H1 (cell line): ENCODE measurements around the gene SSR2. TPM values are rescaled to one million over a fixed set of nuclear protein-coding genes. Genes with fewer than 3 reads are reported as not detected.
A peak's percentile ranks its signal among the peaks of the same experiment; 100 is the strongest.

Experiments used
- CTCF ChIA-PET: fragments of 300-600 bp; sonication (Branson Sonifier 250); formaldehyde crosslinking; loops from one replicate; lab custom pipeline; 2021; ENCODE audit not compliant: partially characterized antibody; lab: Charles Lee
- POLR2A ChIA-PET: fragments of 300-600 bp; sonication (Branson Sonifier 250); formaldehyde crosslinking; loops from one replicate; lab custom pipeline; 2021; ENCODE audit warnings: inconsistent platforms; ENCODE audit not compliant: partially characterized antibody; lab: Charles Lee
- DNase-seq, 2 experiments: peaks; one replicate each; pipeline versions ENCODE4 v3.0.0 to v3.0.0-alpha.2; 2010 to 2022; ENCODE audit warnings: low spot score in 2 of 2, low read depth in 1 of 2, mixed read lengths in 1 of 2
- FAIRE-seq: peaks from 2 replicates; lab custom pipeline; 2011; peaks lifted over from hg19 to GRCh38; lab: Jason Lieb, UNC
- H2AFZ ChIP-seq: 2 replicates; pipeline ENCODE4 v1.8.1; 2012; ENCODE audit warnings: low read length, inconsistent platforms
- H2AK5ac ChIP-seq: 2 replicates; pipeline ENCODE4 v1.6.1; 2013; ENCODE audit warnings: low read depth, low read length
- H2BK120ac ChIP-seq: replicated peaks from 2 replicates; pipeline ENCODE3; 2013; ENCODE audit warnings: low read depth, low read length, inconsistent platforms
- H2BK12ac ChIP-seq: 2 replicates; pipeline ENCODE4 v1.6.1; 2013; ENCODE audit warnings: low read depth, low read length
- H2BK15ac ChIP-seq: 2 replicates; pipeline ENCODE4 v1.6.1; 2013; ENCODE audit warnings: low read length
- H2BK20ac ChIP-seq: 2 replicates; pipeline ENCODE4 v1.6.1; 2013; ENCODE audit warnings: low read length
- H2BK5ac ChIP-seq: 2 replicates; pipeline ENCODE4 v1.6.1; 2013; ENCODE audit warnings: low read depth, low read length
- H3K14ac ChIP-seq: 2 replicates; pipeline ENCODE4 v1.6.1; 2013; ENCODE audit warnings: inconsistent platforms; ENCODE audit not compliant: insufficient read length
- H3K18ac ChIP-seq: 2 replicates; pipeline ENCODE4 v1.6.1; 2013; ENCODE audit warnings: low read length; ENCODE audit errors: extremely low read depth
- H3K23ac ChIP-seq: 2 replicates; pipeline ENCODE4 v1.6.1; 2013; ENCODE audit warnings: inconsistent platforms; ENCODE audit not compliant: insufficient read length
- H3K23me2 ChIP-seq: 2 replicates; pipeline ENCODE4 v1.6.1; 2013; ENCODE audit warnings: low read depth, low read length
- H3K27ac ChIP-seq: 2 replicates; pipeline ENCODE4 v1.6.1; 2011; ENCODE audit warnings: low read depth, low read length, inconsistent platforms
- H3K27me3 ChIP-seq, 4 experiments: replicated peaks in 1 of 4; 1 replicate in 1 of 4; 2 replicates in 3 of 4; pipeline versions ENCODE4 v1.6.1 to v1.8.1; 2011 to 2013; ENCODE audit warnings: low read length in 3 of 4, mild to moderate bottlenecking in 3 of 4, inconsistent platforms in 2 of 4, mixed read lengths in 2 of 4, moderate library complexity in 1 of 4; ENCODE audit not compliant: control insufficient read depth in 3 of 4, insufficient read depth in 3 of 4; ENCODE audit errors: extremely low read depth in 1 of 4
- H3K36me3 ChIP-seq, 4 experiments: 2 replicates each; pipeline versions ENCODE4 v1.6.1 to v1.8.1; 2011 to 2013; ENCODE audit warnings: mild to moderate bottlenecking in 4 of 4, low read length in 3 of 4, moderate library complexity in 2 of 4, control low read depth in 1 of 4, inconsistent platforms in 1 of 4; ENCODE audit not compliant: insufficient read depth in 4 of 4, control insufficient read depth in 2 of 4
- H3K4ac ChIP-seq: replicated peaks from 2 replicates; pipeline ENCODE3; 2013; ENCODE audit warnings: low read length, low read depth, mixed read lengths, inconsistent platforms; ENCODE audit not compliant: insufficient read length
- H3K4me1 ChIP-seq, 4 experiments: replicated peaks in 1 of 4; 1 replicate in 1 of 4; 2 replicates in 3 of 4; pipeline versions ENCODE4 v1.6.1 to v1.8.1; 2011 to 2013; ENCODE audit warnings: low read length in 3 of 4, inconsistent platforms in 2 of 4, mixed read lengths in 1 of 4; ENCODE audit not compliant: insufficient read depth in 4 of 4, control insufficient read depth in 3 of 4
- H3K4me2 ChIP-seq, 2 experiments: 2 replicates each; pipeline versions ENCODE4 v1.6.1 to v1.8.1; 2011 to 2013; ENCODE audit warnings: low read depth in 2 of 2, low read length in 2 of 2, control low read depth in 1 of 2, inconsistent platforms in 1 of 2, mild to moderate bottlenecking in 1 of 2; ENCODE audit not compliant: insufficient read depth in 1 of 2
- H3K4me3 ChIP-seq, 4 experiments: fragments of 200-600, 300-600 bp in 1 of 4; sonication (generic), shearing (Covaris generic), sonication (Bioruptor Twin) in 1 of 4; 2 replicates each; pipeline versions ENCODE4 v1.5.1 to v1.8.1; 2011 to 2016; ENCODE audit warnings: low read length in 4 of 4, low read depth in 3 of 4, control low read depth in 2 of 4, inconsistent platforms in 2 of 4, mild to moderate bottlenecking in 2 of 4, mixed read lengths in 1 of 4, moderate library complexity in 1 of 4; ENCODE audit not compliant: insufficient read depth in 2 of 4; ENCODE audit errors: extremely low read depth in 1 of 4
- H3K56ac ChIP-seq: replicated peaks from 2 replicates; pipeline ENCODE3; 2013; ENCODE audit warnings: low read depth, mild to moderate bottlenecking, mixed read lengths, low read length, inconsistent platforms; ENCODE audit not compliant: insufficient read length
- H3K79me1 ChIP-seq: 2 replicates; pipeline ENCODE4 v1.6.1; 2013; ENCODE audit warnings: low read depth, low read length, control low read depth
- H3K79me2 ChIP-seq, 2 experiments: 2 replicates each; pipeline versions ENCODE4 v1.6.1 to v1.8.1; 2012 to 2013; ENCODE audit warnings: low read length in 2 of 2, mild to moderate bottlenecking in 2 of 2, inconsistent platforms in 1 of 2; ENCODE audit not compliant: insufficient read depth in 2 of 2, control insufficient read depth in 1 of 2
- H3K9ac ChIP-seq, 4 experiments: replicated peaks in 1 of 4; 1 replicate in 1 of 4; 2 replicates in 3 of 4; pipeline versions ENCODE4 v1.6.1 to v1.8.1; 2011 to 2013; ENCODE audit warnings: low read depth in 3 of 4, low read length in 3 of 4, control low read depth in 2 of 4, mild to moderate bottlenecking in 2 of 4, moderate library complexity in 2 of 4, inconsistent platforms in 1 of 4; ENCODE audit errors: extremely low read depth in 1 of 4
- H3K9me3 ChIP-seq, 2 experiments: 2 replicates each; pipeline versions ENCODE4 v1.6.1 to v1.8.1; 2012 to 2013; ENCODE audit warnings: mild to moderate bottlenecking in 2 of 2, moderate library complexity in 2 of 2, control low read depth in 1 of 2, inconsistent platforms in 1 of 2, low read depth in 1 of 2, low read length in 1 of 2, mixed read lengths in 1 of 2; ENCODE audit not compliant: insufficient read depth in 2 of 2
- H4K20me1 ChIP-seq, 2 experiments: replicated peaks in 1 of 2; 2 replicates each; pipeline versions ENCODE3 to v1.8.1; 2011 to 2013; ENCODE audit warnings: inconsistent platforms in 2 of 2, low read length in 2 of 2, mild to moderate bottlenecking in 1 of 2; ENCODE audit not compliant: insufficient read depth in 2 of 2, control insufficient read depth in 1 of 2
- H4K5ac ChIP-seq: 2 replicates; pipeline ENCODE4 v1.6.1; 2013; ENCODE audit warnings: low read length, low read depth, mixed read lengths, inconsistent platforms; ENCODE audit not compliant: insufficient read length
- H4K8ac ChIP-seq: 2 replicates; pipeline ENCODE4 v1.8.0; 2013; ENCODE audit warnings: mild to moderate bottlenecking, moderate library complexity, low read length, inconsistent platforms; ENCODE audit not compliant: insufficient read depth; ENCODE audit errors: extremely low read depth
- H4K91ac ChIP-seq: replicated peaks from 2 replicates; pipeline ENCODE3; 2013; ENCODE audit warnings: low read length, mixed read lengths, inconsistent platforms; ENCODE audit not compliant: insufficient read length
- MAFK ChIP-seq: IDR thresholded peaks from 2 replicates; pipeline ENCODE4 v1.6.1; 2012; ENCODE audit warnings: low read depth, mild to moderate bottlenecking, improper control_type of control experiment, low read length
- PHF8 ChIP-seq: fragments of 200-600 bp; sonication (generic); conservative IDR thresholded peaks from 2 replicates; pipeline ENCODE4 v1.7.1; 2012; ENCODE audit warnings: low read depth, mild to moderate bottlenecking, inconsistent platforms, low read length, moderate library complexity
- SAP30 ChIP-seq: fragments of 300-600 bp; sonication (generic); IDR thresholded peaks from 2 replicates; pipeline ENCODE4 v1.7.1; 2012; ENCODE audit warnings: low read length, moderate library complexity, mild to moderate bottlenecking, inconsistent platforms; ENCODE audit not compliant: insufficient read depth, insufficient replicate concordance
- TAF1 ChIP-seq: IDR thresholded peaks from 2 replicates; pipeline ENCODE4 v1.6.1; 2011; ENCODE audit warnings: mild to moderate bottlenecking, low read depth, low read length
- WGBS, 2 experiments: shearing (Covaris generic) in 1 of 2; methylation state at CpG; one replicate each; pipeline versions ENCODE4 v1.1.6 to v1.1.7; 2013 to 2015; ENCODE audit warnings: low lambda C conversion rate in 2 of 2, mixed read lengths in 2 of 2, inconsistent platforms in 1 of 2, low coverage in 1 of 2, missing lambda C conversion rate in 1 of 2; ENCODE audit not compliant: insufficient replicate concordance in 2 of 2, insufficient coverage in 1 of 2, insufficient read length in 1 of 2; ENCODE audit errors: extremely low coverage in 1 of 2, missing lambda C conversion rate in 1 of 2; 5-methylcytosine and 5-hydroxymethylcytosine counted together
- polyA plus RNA-seq, 7 experiments: library from polyadenylated mRNA; depleted of rRNA in 3 of 7; stranded (reverse) in 5 of 7; unstranded in 2 of 7; fragments of >200 nt in 5 of 7; fragments of 200-250 nt in 2 of 7; gene quantifications; 1 replicate in 5 of 7; 2 replicates in 1 of 7; 4 replicates in 1 of 7; pipeline versions ENCODE4 v1.2.1 to v1.2.3, GENCODE V29; 2011 to 2013; ENCODE audit warnings: missing spikeins in 2 of 7, mixed read lengths in 2 of 7
- total RNA-seq: library from RNA; stranded (reverse); fragmentation: NEBNext Ultra II Directional; extraction: Animal tissue kit (Norgen Biotek cat#: 25700); gene quantifications from 2 replicates; pipeline ENCODE4 v1.2.1, GENCODE V29; 2021

SSR2 gene
- total and polyA plus RNA-seq, 2 of the 8 experiments (the other 6 are each of a cell fraction or from before 2014, with no cell fraction given) = 190 to 648 TPM

GRCh38 chr1:155976913-155977689 lies 43.6 kb downstream of the SSR2 start:
- no peak overlapping the region for H3K23ac ChIP-seq
- peak overlapping the region in 3 of 4 experiments; percentile 86 to 92 (median 88); a peak in 5 of 7 replicates for H3K9ac ChIP-seq
- H3K4ac ChIP-seq = peak overlapping the region; percentile 35
- peak overlapping the region; percentile 93 to 99 for H3K4me2 ChIP-seq
- no peak for FAIRE-seq
- peaks cover 39 to 57% of the 10 kb centered on the region in 2 experiments for H3K79me2 ChIP-seq
- H3K36me3 ChIP-seq = peaks cover 0 to 3% (median 0%) of the 10 kb centered on the region in 4 experiments; a peak in 1 of 8 replicates
- no peak overlapping the region for H2AFZ ChIP-seq
- peaks cover 25% of the 10 kb centered on the region for H3K23me2 ChIP-seq
- TF ChIP-seq PHF8 (no peak), TAF1 (0 out of 2 replicates have a peak, but pooled peaks have one; percentile 2), MAFK (no peak), SAP30 (peak; percentile 20)
- peaks cover 28 to 47% (median 32%) of the 10 kb centered on the region in 4 experiments for H3K4me1 ChIP-seq
- H3K79me1 ChIP-seq = peaks cover 20% of the 10 kb centered on the region
- H2AK5ac ChIP-seq = peak overlapping the region; percentile 29; the same call in 1 of the 2 replicates
- H3K27me3 ChIP-seq = no peaks in the 10 kb centered on the region
- no peak overlapping the region for H3K27ac ChIP-seq
- POLR2A ChIA-PET = interaction anchor here (0.6 to 19.2 kb wide), 37 partner anchors 5 to 305 kb away, joined by 3 to 282 read pairs (median 4); partner anchors contain the start of genes ARHGEF2, KHDC4, MEX3A and PMF1
- H2BK12ac ChIP-seq = peak overlapping the region; percentile 77; the same call in 1 of the 2 replicates
- peak overlapping the region; percentile 77 to 97 (median 90) for H3K4me3 ChIP-seq
- H2BK5ac ChIP-seq = peak overlapping the region; percentile 97; the same call in 1 of the 2 replicates
- H4K8ac ChIP-seq = no peak overlapping the region
- H2BK20ac ChIP-seq = peak overlapping the region; percentile 57; the same call in 1 of the 2 replicates
- no peaks in the 10 kb centered on the region for H3K9me3 ChIP-seq
- H2BK120ac ChIP-seq = peak overlapping the region; percentile 1
- no peak overlapping the region for H3K14ac ChIP-seq
- DNase-seq = no peak
- H3K18ac ChIP-seq = peak overlapping the region; percentile 95
- WGBS, 2 experiments = 10% methylated on average over 5 of the region's 5 CpGs; no CpG with 5 or more reads in 1 of the 2 experiments
- H4K91ac ChIP-seq = peak overlapping the region; percentile 18
- H2BK15ac ChIP-seq = 0 out of 2 replicates have a peak overlapping the region, but pooled peaks have one; percentile 3
- CTCF ChIA-PET = interaction anchor here (0.6 to 9.6 kb wide), 26 partner anchors 8 to 248 kb away, joined by 3 to 126 read pairs (median 4); partner anchors contain the start of gene KHDC4
- H4K20me1 ChIP-seq = peaks cover 20 to 24% of the 10 kb centered on the region in 2 experiments
- peak overlapping the region; percentile 3 for H4K5ac ChIP-seq
- H3K56ac ChIP-seq = no peak overlapping the region
